AG09309 (cell line): ENCODE measurements around the gene ITGA11.
"Not testable (repeated sequence)": the region's sequence is repeated elsewhere in the genome, so short reads cannot be mapped to it uniquely, and the experiment has no call there.

ENCODE experiments used
- DNase-seq: peaks from one replicate; pipeline ENCODE4 v3.0.0-alpha.2; 2010; ENCODE audit warnings: low read depth
- H3K4me3 ChIP-seq: 2 replicates; pipeline ENCODE4 v1.5.1; 2011; ENCODE audit warnings: mild to moderate bottlenecking, low read depth, low read length, moderate library complexity; ENCODE audit not compliant: control insufficient read depth
- CTCF ChIP-seq: IDR thresholded peaks from 2 replicates; pipeline ENCODE4 v1.5.1; 2011; ENCODE audit warnings: mild to moderate bottlenecking, low read depth, low read length, inconsistent platforms; ENCODE audit not compliant: insufficient read depth, control insufficient read depth; ENCODE audit errors: missing control alignments

Gene ITGA11

DNA sequence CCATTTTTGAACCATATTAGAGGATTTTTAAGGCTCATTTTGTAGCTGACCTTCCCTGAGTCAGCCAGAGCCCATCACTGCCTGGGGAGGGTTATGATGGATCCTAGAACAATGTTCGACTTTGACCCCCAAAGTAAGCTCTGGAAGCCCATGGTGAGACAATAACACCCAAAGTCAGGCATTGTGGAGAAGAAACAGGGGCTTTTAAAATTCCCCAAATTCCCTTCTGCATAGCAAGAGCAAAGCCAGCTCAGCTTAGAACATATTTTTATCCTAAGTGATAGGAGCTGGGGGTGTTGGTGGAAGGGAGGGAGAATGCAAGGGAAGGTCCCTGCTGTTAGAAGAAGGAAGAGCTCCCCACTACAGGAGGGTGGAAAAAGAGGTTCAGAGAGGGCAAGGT, 4.0 kb downstream of the ITGA11 start:
- peak overlapping the region; percentile 4; the same call in 1 of the 2 replicates for H3K4me3 ChIP-seq
- DNase-seq = no peak
- no peak for TF ChIP-seq CTCF

DNA sequence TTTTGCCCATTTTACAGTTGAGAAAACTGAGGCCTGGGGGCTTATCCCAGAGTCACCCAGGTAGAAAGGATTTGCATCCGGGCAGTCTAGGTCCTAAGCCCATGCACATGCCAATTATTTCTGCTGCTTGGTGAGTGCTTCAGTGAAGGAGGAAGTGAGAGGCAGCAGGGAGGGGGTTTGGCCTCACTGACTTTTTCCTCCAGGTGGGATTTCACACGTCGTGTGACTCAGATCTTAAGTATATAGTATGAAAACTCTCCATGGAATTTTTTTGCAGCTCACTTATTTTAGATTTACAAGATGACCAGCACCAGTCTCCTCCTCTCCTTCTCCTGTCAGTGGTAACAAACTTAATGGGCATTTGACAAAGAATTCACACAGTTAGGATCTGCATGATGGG, 4.6 kb downstream of the ITGA11 start:
- no peak for TF ChIP-seq CTCF
- no peak overlapping the region for H3K4me3 ChIP-seq
- DNase-seq = no peak

DNA sequence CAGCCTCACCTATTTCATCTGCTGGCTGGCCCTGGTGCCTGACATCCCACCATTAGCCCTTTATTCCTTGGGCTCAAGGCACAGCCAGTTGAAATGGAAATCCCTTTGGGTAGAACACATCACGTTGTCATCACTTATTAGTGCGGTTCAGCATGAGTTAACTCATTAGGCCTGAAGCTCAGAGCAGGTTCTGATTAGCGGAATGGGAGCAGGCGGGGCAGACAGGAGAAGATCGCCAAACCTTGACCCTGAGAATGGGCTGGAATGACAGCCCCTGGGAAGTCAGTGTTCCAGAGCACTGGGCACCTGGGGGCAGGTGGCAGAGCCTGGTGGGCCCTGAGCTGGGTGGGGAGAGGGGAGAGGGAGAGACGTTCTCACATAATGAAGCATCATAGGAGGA, 5.8 kb downstream of the ITGA11 start:
- DNase-seq = no peak
- no peak for TF ChIP-seq CTCF
- no peak overlapping the region for H3K4me3 ChIP-seq

GRCh38 chr15:68425428-68426060, 6.4 kb downstream of the ITGA11 start:
- no peak for TF ChIP-seq CTCF
- H3K4me3 ChIP-seq = no peak overlapping the region
- DNase-seq = peak; percentile 69

GRCh38 chr15:68424754-68425390, 7.1 kb downstream of the ITGA11 start:
- TF ChIP-seq CTCF = no peak
- H3K4me3 ChIP-seq = no peak overlapping the region
- no peak for DNase-seq

GRCh38 chr15:68423359-68424296, 8.3 kb downstream of the ITGA11 start:
- no peak for TF ChIP-seq CTCF

DNA sequence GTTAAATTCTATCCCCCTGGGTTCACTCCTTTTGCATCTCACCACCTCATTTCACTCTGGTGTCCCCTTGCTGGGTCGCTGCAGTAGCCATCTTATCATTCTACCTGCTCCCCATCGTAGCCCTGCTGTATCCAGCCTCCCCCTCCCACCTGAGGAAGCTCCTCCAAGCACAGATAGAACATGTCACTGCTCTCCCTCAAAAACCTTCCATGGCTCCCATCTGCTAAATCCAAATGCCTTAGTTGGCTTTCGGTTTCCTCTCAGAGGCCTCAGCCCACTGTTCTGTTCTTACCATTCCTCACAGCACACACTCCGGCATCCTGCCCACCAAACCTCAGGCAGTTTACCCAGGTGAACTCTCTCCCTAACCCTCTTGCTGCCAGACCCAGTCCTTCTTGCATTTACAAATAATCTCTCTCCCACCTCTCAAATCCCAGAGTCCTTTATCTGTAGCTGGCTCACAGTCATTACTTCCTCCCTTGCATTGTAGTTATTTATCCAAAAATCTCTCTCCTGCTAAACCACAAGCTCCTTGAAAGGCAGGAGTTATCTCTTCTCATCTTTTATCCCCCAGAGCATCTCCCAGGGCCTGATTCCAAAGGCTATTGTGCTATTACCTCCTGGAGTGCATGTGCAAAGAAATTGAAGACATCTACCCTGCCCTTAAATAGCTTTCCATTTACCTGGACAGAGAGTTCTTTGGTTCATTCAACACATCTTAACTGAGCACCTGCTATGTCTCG, 9.4 kb downstream of the ITGA11 start:
- DNase-seq = not testable (repeated sequence)

More at GRCh38 chr15:68423359-68424296, 8.3 kb downstream of the ITGA11 start:
- no peak overlapping the region for H3K4me3 ChIP-seq
- no peak for DNase-seq

More for the DNA sequence above, 9.4 kb downstream of the ITGA11 start:
- not testable (repeated sequence) for H3K4me3 ChIP-seq
